Measurements from ENCODE around the gene PRKCE.

The PRKCE gene

GRCh38 chr2:46079985-46080560 lies 428.6 kb downstream of the PRKCE start:
- Histone ChIP-seq H3K4me1 (ENCODE audit: control insufficient read depth, insufficient read depth, low read length) (no peaks in the 10 kb centered on the region), H3K27me3 (ENCODE audit: control insufficient read depth, insufficient read depth, low read length) (no peaks in the 10 kb centered on the region), H3K4me3 (ENCODE audit: low read length) (no peak overlapping the region), H3K9ac (ENCODE audit: low read length) (no peak overlapping the region), H3K9me3 (ENCODE audit: control insufficient read depth, low read length) (no peaks in the 10 kb centered on the region), H3K36me3 (ENCODE audit: control insufficient read depth, insufficient read depth, low read length) (no peaks in the 10 kb centered on the region)

- Histone ChIP-seq H3K4me1 (ENCODE audit: control insufficient read depth, insufficient read depth, low read length) (no peaks in the 10 kb centered on the region), H3K36me3 (ENCODE audit: control insufficient read depth, insufficient read depth, low read length) (no peaks in the 10 kb centered on the region), H3K9me3 (ENCODE audit: control insufficient read depth, low read length) (no peaks in the 10 kb centered on the region), H3K9ac (ENCODE audit: low read length) (no peak overlapping the region), H3K4me3 (ENCODE audit: low read length) (no peak overlapping the region), H3K27me3 (ENCODE audit: control insufficient read depth, insufficient read depth, low read length) (no peaks in the 10 kb centered on the region)
Measured at GRCh38 chr2:46082531-46083485, 431.3 kb downstream of the PRKCE start.

GRCh38 chr2:46086578-46087070 lies 435.1 kb downstream of the PRKCE start:
- no peaks in the 10 kb centered on the region for H3K27me3 ChIP-seq (ENCODE audit: control insufficient read depth, insufficient read depth, low read length)
- no peaks in the 10 kb centered on the region for H3K36me3 ChIP-seq (ENCODE audit: control insufficient read depth, insufficient read depth, low read length)
- H3K4me3 ChIP-seq (ENCODE audit: low read length) = no peak overlapping the region
- no peak overlapping the region for H3K9ac ChIP-seq (ENCODE audit: low read length)
- no peaks in the 10 kb centered on the region for H3K4me1 ChIP-seq (ENCODE audit: control insufficient read depth, insufficient read depth, low read length)
- no peaks in the 10 kb centered on the region for H3K9me3 ChIP-seq (ENCODE audit: control insufficient read depth, low read length)

- Histone ChIP-seq H3K27me3 (ENCODE audit: control insufficient read depth, insufficient read depth, low read length) (no peaks in the 10 kb centered on the region), H3K4me3 (ENCODE audit: low read length) (no peak overlapping the region), H3K9me3 (ENCODE audit: control insufficient read depth, low read length) (no peaks in the 10 kb centered on the region), H3K36me3 (ENCODE audit: control insufficient read depth, insufficient read depth, low read length) (no peaks in the 10 kb centered on the region), H3K4me1 (ENCODE audit: control insufficient read depth, insufficient read depth, low read length) (no peaks in the 10 kb centered on the region), H3K9ac (ENCODE audit: low read length) (no peak overlapping the region)
Measured at GRCh38 chr2:46087492-46087891, 436.0 kb downstream of the PRKCE start.

GRCh38 chr2:46091004-46091403 lies 439.5 kb downstream of the PRKCE start:
- H3K4me3 ChIP-seq (ENCODE audit: low read length) = no peak overlapping the region
- no peaks in the 10 kb centered on the region for H3K27me3 ChIP-seq (ENCODE audit: control insufficient read depth, insufficient read depth, low read length)
- no peaks in the 10 kb centered on the region for H3K4me1 ChIP-seq (ENCODE audit: control insufficient read depth, insufficient read depth, low read length)
- no peak overlapping the region for H3K9ac ChIP-seq (ENCODE audit: low read length)
- no peaks in the 10 kb centered on the region for H3K36me3 ChIP-seq (ENCODE audit: control insufficient read depth, insufficient read depth, low read length)
- no peaks in the 10 kb centered on the region for H3K9me3 ChIP-seq (ENCODE audit: control insufficient read depth, low read length)

- H3K4me1 ChIP-seq (ENCODE audit: control insufficient read depth, insufficient read depth, low read length) = no peaks in the 10 kb centered on the region
- no peak overlapping the region for H3K4me3 ChIP-seq (ENCODE audit: low read length)
- H3K9me3 ChIP-seq (ENCODE audit: control insufficient read depth, low read length) = no peaks in the 10 kb centered on the region
- no peaks in the 10 kb centered on the region for H3K36me3 ChIP-seq (ENCODE audit: control insufficient read depth, insufficient read depth, low read length)
- H3K27me3 ChIP-seq (ENCODE audit: control insufficient read depth, insufficient read depth, low read length) = no peaks in the 10 kb centered on the region
- no peak overlapping the region for H3K9ac ChIP-seq (ENCODE audit: low read length)
Measured at GRCh38 chr2:46091961-46092667, 440.6 kb downstream of the PRKCE start.

- Histone ChIP-seq H3K36me3 (ENCODE audit: control insufficient read depth, insufficient read depth, low read length) (no peaks in the 10 kb centered on the region), H3K4me1 (ENCODE audit: control insufficient read depth, insufficient read depth, low read length) (peaks cover 18% of the 10 kb centered on the region)
Measured at GRCh38 chr2:46094689-46095088, 443.2 kb downstream of the PRKCE start.

GRCh38 chr2:46095830-46096229 lies 444.4 kb downstream of the PRKCE start:
- H3K4me3 ChIP-seq (ENCODE audit: low read length) = no peak overlapping the region
- H3K36me3 ChIP-seq (ENCODE audit: control insufficient read depth, insufficient read depth, low read length) = no peaks in the 10 kb centered on the region
- no peaks in the 10 kb centered on the region for H3K27me3 ChIP-seq (ENCODE audit: control insufficient read depth, insufficient read depth, low read length)
- H3K9me3 ChIP-seq (ENCODE audit: control insufficient read depth, low read length) = no peaks in the 10 kb centered on the region
- H3K4me1 ChIP-seq (ENCODE audit: control insufficient read depth, insufficient read depth, low read length) = peaks cover 18% of the 10 kb centered on the region
- H3K9ac ChIP-seq (ENCODE audit: low read length) = no peak overlapping the region

More at GRCh38 chr2:46094689-46095088, 443.2 kb downstream of the PRKCE start:
- Histone ChIP-seq H3K27me3 (ENCODE audit: control insufficient read depth, insufficient read depth, low read length) (no peaks in the 10 kb centered on the region), H3K9ac (ENCODE audit: low read length) (no peak overlapping the region), H3K9me3 (ENCODE audit: control insufficient read depth, low read length) (no peaks in the 10 kb centered on the region), H3K4me3 (ENCODE audit: low read length) (no peak overlapping the region)

- H3K9ac ChIP-seq (ENCODE audit: low read length) = no peak overlapping the region
- no peak overlapping the region for H3K4me3 ChIP-seq (ENCODE audit: low read length)
- no peaks in the 10 kb centered on the region for H3K36me3 ChIP-seq (ENCODE audit: control insufficient read depth, insufficient read depth, low read length)
- no peaks in the 10 kb centered on the region for H3K9me3 ChIP-seq (ENCODE audit: control insufficient read depth, low read length)
- no peaks in the 10 kb centered on the region for H3K27me3 ChIP-seq (ENCODE audit: control insufficient read depth, insufficient read depth, low read length)
- H3K4me1 ChIP-seq (ENCODE audit: control insufficient read depth, insufficient read depth, low read length) = peaks cover 18% of the 10 kb centered on the region
Measured at GRCh38 chr2:46096260-46096659, 444.8 kb downstream of the PRKCE start.

- H3K9ac ChIP-seq (ENCODE audit: low read length) = no peak overlapping the region
- H3K36me3 ChIP-seq (ENCODE audit: control insufficient read depth, insufficient read depth, low read length) = no peaks in the 10 kb centered on the region
- peaks cover 18% of the 10 kb centered on the region for H3K4me1 ChIP-seq (ENCODE audit: control insufficient read depth, insufficient read depth, low read length)
- H3K4me3 ChIP-seq (ENCODE audit: low read length) = no peak overlapping the region
- H3K27me3 ChIP-seq (ENCODE audit: control insufficient read depth, insufficient read depth, low read length) = no peaks in the 10 kb centered on the region
- no peaks in the 10 kb centered on the region for H3K9me3 ChIP-seq (ENCODE audit: control insufficient read depth, low read length)
Measured at GRCh38 chr2:46097714-46098480, 446.4 kb downstream of the PRKCE start.

GRCh38 chr2:46098621-46099062 lies 447.2 kb downstream of the PRKCE start:
- H3K36me3 ChIP-seq (ENCODE audit: control insufficient read depth, insufficient read depth, low read length) = no peaks in the 10 kb centered on the region
- no peak overlapping the region for H3K9ac ChIP-seq (ENCODE audit: low read length)
- H3K4me3 ChIP-seq (ENCODE audit: low read length) = no peak overlapping the region
- no peaks in the 10 kb centered on the region for H3K9me3 ChIP-seq (ENCODE audit: control insufficient read depth, low read length)
- H3K4me1 ChIP-seq (ENCODE audit: control insufficient read depth, insufficient read depth, low read length) = peaks cover 18% of the 10 kb centered on the region
- H3K27me3 ChIP-seq (ENCODE audit: control insufficient read depth, insufficient read depth, low read length) = no peaks in the 10 kb centered on the region
